Naive thymus-derived CD4-positive, alpha-beta T cell (primary cell): ENCODE measurements around the gene ARHGAP1. TPM values are rescaled to one million over a fixed set of nuclear protein-coding genes. Genes with fewer than 3 reads are reported as not detected.

Experiments
- ATAC-seq: fragments of 150-1000 bp; cut with Tn5 transposase; 2 replicates; pipeline ENCODE4 v1.10.0; 2021; ENCODE audit warnings: mild to moderate bottlenecking, moderate library complexity
- CTCF ChIA-PET: fragments of 350-600 bp; sonication (Branson Sonifier 250); formaldehyde crosslinking; loops from one replicate; lab custom pipeline; 2021; ENCODE audit warnings: antibody characterized with exemption; lab: Charles Lee
- POLR2A ChIA-PET: fragments of 350-600 bp; sonication (Branson Sonifier 250); formaldehyde crosslinking; loops from one replicate; lab custom pipeline; 2021; ENCODE audit warnings: antibody characterized with exemption, inconsistent platforms; lab: Charles Lee
- DNase-seq, 9 donors: peaks; one replicate each; pipeline versions ENCODE4 v3.0.0 to v3.0.0-alpha.2; 2020 to 2022; ENCODE audit warnings: mixed read lengths in 1 of 9
- H3K27ac ChIP-seq: one replicate; pipeline ENCODE4 v1.7.0; 2013; ENCODE audit warnings: mild to moderate bottlenecking, low read depth, low read length, moderate library complexity
- H3K27me3 ChIP-seq, 2 donors: one replicate each; pipeline ENCODE4 v1.7.0; 2013; ENCODE audit warnings: low read length in 2 of 2, mild to moderate bottlenecking in 2 of 2, moderate library complexity in 2 of 2; ENCODE audit not compliant: control insufficient read depth in 2 of 2, insufficient read depth in 2 of 2
- H3K36me3 ChIP-seq, 3 experiments: 1 replicate in 2 of 3; 2 replicates in 1 of 3; pipeline ENCODE4 v1.7.0; 2013; ENCODE audit warnings: low read length in 3 of 3, mild to moderate bottlenecking in 3 of 3, moderate library complexity in 1 of 3; ENCODE audit not compliant: insufficient read depth in 3 of 3, control insufficient read depth in 2 of 3
- H3K4me1 ChIP-seq, 2 donors: one replicate each; pipeline ENCODE4 v1.7.0; 2013; ENCODE audit warnings: low read length in 2 of 2, mild to moderate bottlenecking in 2 of 2, moderate library complexity in 1 of 2; ENCODE audit not compliant: control insufficient read depth in 2 of 2, insufficient read depth in 2 of 2
- H3K4me3 ChIP-seq: 2 replicates; pipeline ENCODE4 v1.7.0; 2013; ENCODE audit warnings: mild to moderate bottlenecking, low read length
- H3K9me3 ChIP-seq, 3 experiments: 1 replicate in 2 of 3; 2 replicates in 1 of 3; pipeline ENCODE4 v1.7.0; 2013; ENCODE audit warnings: low read length in 3 of 3; ENCODE audit not compliant: control insufficient read depth in 2 of 3
- H3K27ac Mint-ChIP-seq, 9 donors: one replicate each; pipeline ENCODE4 v1.8.0; 2020 to 2022; ENCODE audit warnings: mixed read lengths in 9 of 9, mild to moderate bottlenecking in 8 of 9, moderate library complexity in 5 of 9, inconsistent platforms in 2 of 9
- H3K27me3 Mint-ChIP-seq, 5 donors: one replicate each; pipeline ENCODE4 v1.8.0; 2021 to 2022; ENCODE audit warnings: mixed read lengths in 5 of 5, mild to moderate bottlenecking in 1 of 5
- H3K36me3 Mint-ChIP-seq, 5 donors: one replicate each; pipeline ENCODE4 v1.8.0; 2020 to 2022; ENCODE audit warnings: mixed read lengths in 5 of 5, mild to moderate bottlenecking in 3 of 5, inconsistent platforms in 1 of 5
- H3K4me1 Mint-ChIP-seq, 7 donors: one replicate each; pipeline ENCODE4 v1.8.0; 2020 to 2022; ENCODE audit warnings: mixed read lengths in 7 of 7, mild to moderate bottlenecking in 3 of 7, inconsistent platforms in 1 of 7
- H3K4me3 Mint-ChIP-seq, 10 donors: one replicate each; pipeline ENCODE4 v1.8.0; 2020 to 2022; ENCODE audit warnings: mild to moderate bottlenecking in 10 of 10, mixed read lengths in 10 of 10, moderate library complexity in 6 of 10, inconsistent platforms in 2 of 10
- H3K9me3 Mint-ChIP-seq, 11 donors: one replicate each; pipeline ENCODE4 v1.8.0; 2020 to 2022; ENCODE audit warnings: mixed read lengths in 11 of 11, mild to moderate bottlenecking in 4 of 11, inconsistent platforms in 1 of 11, moderate library complexity in 1 of 11
- intact Hi-C, 2 donors: fragments of 100-400 bp; cut with micrococcal nuclease; formaldehyde crosslinking; loops; one replicate each; pipeline ENCODE4 v1.15.1; 2023
- polyA plus RNA-seq, 2 donors: library from polyadenylated mRNA; unstranded; fragments of 300-500 nt; fragmentation: Illumina TruSeq; gene quantifications; one replicate each; pipeline ENCODE4 v1.2.3, GENCODE V29; 2021
- total RNA-seq, 6 experiments: library from RNA in 5 of 6; stranded (reverse) in 5 of 6; gene quantifications; 1 replicate in 5 of 6; 2 replicates in 1 of 6; pipeline ENCODE4 v1.2.3 and lab custom pipeline; 2021 to 2026

ARHGAP1 gene
- total and polyA plus RNA-seq, 7 experiments from 2014 or later = 44.2 to 82.5 (median 64.6) TPM

- Mint-ChIP-seq H3K27me3 (peaks cover 0 to 3% (median 0%) of the 10 kb centered on the region in 5 donors), H3K4me1 (peaks cover 0 to 8% (median 5%) of the 10 kb centered on the region in 7 donors), H3K27ac (no peak overlapping the region), H3K4me3 (no peak overlapping the region), H3K36me3 (no peaks in the 10 kb centered on the region), H3K9me3 (peaks cover 0 to 1% (median 0%) of the 10 kb centered on the region in 11 donors)
- intact Hi-C loops = no loop called here
- ATAC-seq (no peak), DNase-seq (no peak)
- peaks cover 0 to 4% of the 10 kb centered on the region in 2 donors for H3K4me1 ChIP-seq
- no peak overlapping the region for H3K27ac ChIP-seq
- no peaks in the 10 kb centered on the region for H3K27me3 ChIP-seq
- ChIA-PET CTCF (no interaction called here), POLR2A (no interaction called here)
- no peak overlapping the region for H3K4me3 ChIP-seq
- H3K9me3 ChIP-seq = no peaks in the 10 kb centered on the region
- H3K36me3 ChIP-seq = no peaks in the 10 kb centered on the region
Observed at GRCh38 chr11:46723359-46723680, 22.9 kb upstream of the ARHGAP1 start.

DNA sequence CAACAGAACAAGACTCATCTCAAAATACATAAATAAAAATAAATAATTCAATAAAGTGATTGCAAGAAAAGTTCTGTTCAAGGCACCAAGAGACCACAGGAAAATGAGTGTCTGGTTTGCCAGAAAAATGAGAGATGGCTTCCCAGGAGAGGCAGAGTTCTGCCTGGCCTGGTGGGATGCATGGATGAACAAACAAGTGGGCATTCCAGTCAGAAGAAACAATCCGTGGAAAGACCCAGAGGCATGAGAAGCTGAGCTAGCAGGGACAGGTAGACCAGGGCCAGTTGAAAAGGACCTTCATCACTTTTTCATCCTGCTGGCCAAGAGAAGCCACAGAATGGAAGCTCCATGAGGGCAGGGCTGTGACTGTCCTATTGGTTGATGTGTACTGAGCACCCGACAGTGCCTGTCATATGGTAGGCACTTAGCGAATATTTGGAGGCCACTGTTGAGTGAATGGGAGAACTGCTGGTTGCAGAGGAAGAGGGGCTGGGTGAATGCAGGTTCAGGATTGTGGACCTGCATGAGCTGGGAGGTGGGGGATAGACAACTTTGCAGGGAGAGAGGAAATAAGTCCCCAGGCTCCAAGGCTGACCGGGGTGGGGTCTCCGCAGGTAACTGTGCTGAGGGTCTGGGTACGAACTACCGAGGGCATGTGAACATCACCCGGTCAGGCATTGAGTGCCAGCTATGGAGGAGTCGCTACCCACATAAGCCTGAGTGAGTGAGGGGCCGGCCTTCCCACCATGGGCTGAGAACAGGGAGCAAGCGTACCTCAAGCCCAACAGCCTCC is 22.3 kb upstream of the ARHGAP1 start:
- Mint-ChIP-seq H3K4me3 (no peak overlapping the region), H3K27ac (no peak overlapping the region), H3K36me3 (no peaks in the 10 kb centered on the region), H3K4me1 (peaks cover 0 to 10% (median 8%) of the 10 kb centered on the region in 7 donors), H3K9me3 (peaks cover 0 to 1% (median 0%) of the 10 kb centered on the region in 11 donors), H3K27me3 (peaks cover 0 to 3% (median 0%) of the 10 kb centered on the region in 5 donors)
- intact Hi-C loops = no loop called here
- no peaks in the 10 kb centered on the region for H3K9me3 ChIP-seq
- H3K27me3 ChIP-seq = no peaks in the 10 kb centered on the region
- ChIA-PET CTCF (no interaction called here), POLR2A (no interaction called here)
- peaks cover 0 to 4% of the 10 kb centered on the region in 2 donors for H3K4me1 ChIP-seq
- no peak overlapping the region for H3K27ac ChIP-seq
- no peak overlapping the region for H3K4me3 ChIP-seq
- no peak for ATAC-seq
- DNase-seq = no peak
- H3K36me3 ChIP-seq = no peaks in the 10 kb centered on the region

- no peak for ATAC-seq
- intact Hi-C loops = no loop called here
- no peak overlapping the region for H3K4me3 Mint-ChIP-seq
Observed at GRCh38 chr11:46721286-46721685, 20.9 kb upstream of the ARHGAP1 start.

DNA sequence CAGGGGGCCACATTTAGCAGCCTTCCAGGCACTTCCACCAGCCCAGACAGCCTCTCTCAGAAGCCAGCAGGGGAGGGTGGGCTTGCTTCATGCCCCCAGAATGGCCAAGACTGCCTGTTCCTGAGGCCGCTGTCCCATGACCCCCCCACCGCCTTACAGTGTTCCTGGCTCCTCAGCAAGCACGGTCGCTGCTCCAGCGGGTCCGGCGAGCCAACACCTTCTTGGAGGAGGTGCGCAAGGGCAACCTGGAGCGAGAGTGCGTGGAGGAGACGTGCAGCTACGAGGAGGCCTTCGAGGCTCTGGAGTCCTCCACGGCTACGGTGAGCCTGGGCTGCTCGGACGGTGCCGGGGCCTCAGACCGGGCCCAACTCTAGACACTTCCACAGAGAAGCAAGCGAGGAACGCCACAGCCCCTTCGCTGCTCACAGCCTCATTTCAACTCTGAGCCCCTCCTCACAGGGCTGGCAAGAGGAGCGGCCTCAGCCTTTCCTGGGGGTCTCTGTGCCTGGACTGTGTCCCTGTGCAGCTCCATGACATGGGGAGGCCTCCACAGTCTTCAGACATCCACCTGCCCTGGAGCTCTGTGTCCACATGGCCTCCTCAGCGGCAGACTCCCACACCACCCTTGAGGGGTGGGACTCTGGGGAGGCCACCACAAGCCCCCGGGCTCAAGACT is 19.3 kb upstream of the ARHGAP1 start:
- no peak overlapping the region for H3K4me3 ChIP-seq
- POLR2A ChIA-PET = no interaction called here
- no peaks in the 10 kb centered on the region for H3K36me3 Mint-ChIP-seq
- intact Hi-C loops = no loop called here
- H3K4me1 ChIP-seq = peaks cover 0 to 4% of the 10 kb centered on the region in 2 donors
- CTCF ChIA-PET = no interaction called here
- no peak overlapping the region for H3K27ac ChIP-seq
- no peak for DNase-seq
- peaks cover 0 to 1% (median 0%) of the 10 kb centered on the region in 11 donors for H3K9me3 Mint-ChIP-seq
- no peaks in the 10 kb centered on the region for H3K9me3 ChIP-seq
- no peaks in the 10 kb centered on the region for H3K36me3 ChIP-seq
- no peak for ATAC-seq
- no peaks in the 10 kb centered on the region for H3K27me3 ChIP-seq
- no peak overlapping the region for H3K27ac Mint-ChIP-seq
- H3K4me3 Mint-ChIP-seq = no peak overlapping the region
- H3K27me3 Mint-ChIP-seq = peaks cover 0 to 3% (median 0%) of the 10 kb centered on the region in 5 donors
- H3K4me1 Mint-ChIP-seq = peaks cover 0 to 10% (median 8%) of the 10 kb centered on the region in 7 donors

More at GRCh38 chr11:46721286-46721685, 20.9 kb upstream of the ARHGAP1 start:
- Histone ChIP-seq H3K27me3 (no peaks in the 10 kb centered on the region), H3K4me3 (no peak overlapping the region), H3K9me3 (no peaks in the 10 kb centered on the region), H3K36me3 (no peaks in the 10 kb centered on the region), H3K27ac (no peak overlapping the region), H3K4me1 (peaks cover 0 to 4% of the 10 kb centered on the region in 2 donors)
- peaks cover 0 to 10% (median 8%) of the 10 kb centered on the region in 7 donors for H3K4me1 Mint-ChIP-seq
- peaks cover 0 to 1% (median 0%) of the 10 kb centered on the region in 11 donors for H3K9me3 Mint-ChIP-seq
- POLR2A ChIA-PET = no interaction called here
- H3K27ac Mint-ChIP-seq = no peak overlapping the region
- H3K36me3 Mint-ChIP-seq = no peaks in the 10 kb centered on the region
- DNase-seq = no peak
- H3K27me3 Mint-ChIP-seq = peaks cover 0 to 3% (median 0%) of the 10 kb centered on the region in 5 donors
- CTCF ChIA-PET = no interaction called here

DNA sequence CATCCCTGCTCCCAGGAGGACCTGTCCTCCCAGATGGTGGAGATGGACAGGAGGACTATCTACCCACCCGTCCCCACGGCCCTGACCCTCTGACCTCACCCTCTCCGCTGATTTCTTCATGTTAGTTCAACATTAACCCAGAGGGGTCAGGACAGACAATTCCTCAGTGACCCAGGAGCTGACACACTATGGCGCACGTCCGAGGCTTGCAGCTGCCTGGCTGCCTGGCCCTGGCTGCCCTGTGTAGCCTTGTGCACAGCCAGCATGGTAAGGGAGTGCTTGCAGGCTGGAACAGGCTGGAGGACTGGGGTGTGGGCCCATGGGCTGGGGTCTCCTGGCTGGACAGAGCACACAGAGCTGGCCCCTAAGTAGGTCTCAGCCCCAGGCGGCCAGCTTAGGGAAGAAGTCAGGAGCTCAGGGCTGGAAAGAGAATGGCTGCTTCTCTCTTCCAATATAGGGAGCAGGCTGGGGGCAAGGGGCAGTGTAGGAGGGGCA is 18.7 kb upstream of the ARHGAP1 start, which contains the start of gene F2:
Gene F2 (plus strand): TSS at position 166 of the 495 bp plus-strand sequence. CDS start 23 bp downstream, at position 189.
- POLR2A ChIA-PET = no interaction called here
- no peaks in the 10 kb centered on the region for H3K36me3 Mint-ChIP-seq
- Histone ChIP-seq H3K4me1 (peaks cover 0 to 4% of the 10 kb centered on the region in 2 donors), H3K27me3 (no peaks in the 10 kb centered on the region), H3K27ac (no peak within 1 kb of the TSS), H3K36me3 (no peaks in the 10 kb centered on the region), H3K9me3 (no peaks in the 10 kb centered on the region), H3K4me3 (no peak within 1 kb of the TSS)
- CTCF ChIA-PET = no interaction called here
- DNase-seq (no peak), ATAC-seq (no peak)
- intact Hi-C loops = no loop called here
- H3K27ac Mint-ChIP-seq = peak within 1 kb of the TSS in 5 of 9 donors; percentile 34 to 64 (median 41)
- H3K9me3 Mint-ChIP-seq = peaks cover 0 to 1% (median 0%) of the 10 kb centered on the region in 11 donors
- H3K4me1 Mint-ChIP-seq = peaks cover 0 to 10% (median 8%) of the 10 kb centered on the region in 7 donors
- H3K27me3 Mint-ChIP-seq = peaks cover 0 to 3% (median 0%) of the 10 kb centered on the region in 5 donors
- no peak within 1 kb of the TSS for H3K4me3 Mint-ChIP-seq

DNA sequence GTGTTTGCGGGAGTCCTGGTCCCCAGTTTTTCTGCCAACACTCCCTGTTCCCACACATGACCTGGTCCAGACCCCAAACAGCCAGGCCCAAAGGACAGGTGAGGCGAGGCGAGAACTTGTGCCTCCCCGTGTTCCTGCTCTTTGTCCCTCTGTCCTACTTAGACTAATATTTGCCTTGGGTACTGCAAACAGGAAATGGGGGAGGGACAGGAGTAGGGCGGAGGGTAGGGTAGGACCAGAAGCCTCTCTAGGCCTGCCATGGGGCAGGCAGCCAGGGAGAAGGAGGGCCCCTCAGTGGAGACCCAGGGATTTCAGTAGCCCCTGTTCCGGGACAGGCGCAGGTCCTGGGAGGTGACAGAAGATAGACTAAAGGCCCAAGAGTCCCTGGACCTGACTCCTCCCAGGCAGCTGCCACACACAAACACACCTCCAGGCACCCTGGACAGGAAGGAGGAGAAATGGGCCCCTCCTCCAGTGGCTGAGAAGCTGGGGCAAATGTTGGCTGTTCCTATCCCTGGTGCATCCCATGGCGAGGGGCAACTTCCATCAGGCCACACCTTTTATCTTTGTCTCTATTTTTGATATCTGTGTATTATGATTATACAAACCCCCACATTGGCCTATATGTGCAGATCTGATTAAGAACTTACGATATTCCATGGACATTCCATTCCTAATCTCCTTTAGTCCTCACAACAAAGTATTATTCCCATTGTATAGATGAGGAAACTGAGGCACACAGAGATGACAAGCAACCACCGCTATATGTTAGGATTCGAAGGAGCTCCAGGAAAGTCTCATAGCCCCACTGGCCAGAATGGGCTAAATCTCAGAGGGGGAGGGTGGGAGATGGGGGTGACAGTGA is 18.0 kb upstream of the ARHGAP1 start:
- H3K9me3 ChIP-seq = no peaks in the 10 kb centered on the region
- H3K27me3 Mint-ChIP-seq = peaks cover 0 to 3% (median 0%) of the 10 kb centered on the region in 5 donors
- peaks cover 0 to 1% (median 0%) of the 10 kb centered on the region in 11 donors for H3K9me3 Mint-ChIP-seq
- intact Hi-C loops = no loop called here
- peaks cover 0 to 4% of the 10 kb centered on the region in 2 donors for H3K4me1 ChIP-seq
- no peak for DNase-seq
- peak overlapping the region in 5 of 9 donors; percentile 34 to 64 (median 41) for H3K27ac Mint-ChIP-seq
- no peak overlapping the region for H3K4me3 ChIP-seq
- no peak for ATAC-seq
- no peaks in the 10 kb centered on the region for H3K36me3 Mint-ChIP-seq
- peaks cover 0 to 10% (median 8%) of the 10 kb centered on the region in 7 donors for H3K4me1 Mint-ChIP-seq
- H3K27me3 ChIP-seq = no peaks in the 10 kb centered on the region
- H3K27ac ChIP-seq = no peak overlapping the region
- ChIA-PET CTCF (no interaction called here), POLR2A (interaction anchor here (1.3 kb wide), 1 partner anchor 18 kb away, joined by 3 read pairs; the partner anchor contains the start of gene ARHGAP1)
- H3K36me3 ChIP-seq = no peaks in the 10 kb centered on the region
- no peak overlapping the region for H3K4me3 Mint-ChIP-seq
